Adipose tissue (tissue), 3 donors: ENCODE measurements around the gene F8. TPM values are rescaled to one million over a fixed set of nuclear protein-coding genes. Genes with fewer than 3 reads are reported as not detected.

Experiments used
- H3K27ac ChIP-seq: one replicate; pipeline ENCODE4 v1.5.1; 2013; ENCODE audit warnings: low read depth, low read length
- WGBS, 3 donors: extraction: QIAGEN DNeasy Blood & Tissue Kit; methylation state at CpG; one replicate each; pipeline ENCODE4 v1.1.7; 2013; 5-methylcytosine and 5-hydroxymethylcytosine counted together
- polyA plus RNA-seq, 3 donors: library from polyadenylated mRNA; stranded (reverse); fragments of 200-250 nt; gene quantifications; one replicate each; pipeline ENCODE4 v1.2.3, GENCODE V29; 2013
- donor health status: healthy with polysubstance abuse.
- donor health status: Bipolar disorder and iron deficiency.
- donor health status: healthy.

The F8 gene
- polyA plus RNA-seq, 3 donors = 5.1 to 26.7 (median 25.8) TPM

- 75 to 95% (median 84%) methylated on average over 1 of the region's 1 CpG for WGBS, 3 donors
- no peak overlapping the region for H3K27ac ChIP-seq
Measured at GRCh38 chrX:154809939-154810665, 212.4 kb downstream of the F8 start.

GRCh38 chrX:154806837-154807501 is 215.6 kb downstream of the F8 start:
- WGBS, 3 donors = 89 to 97% (median 92%) methylated on average over 5 of the region's 5 CpGs
- H3K27ac ChIP-seq = no peak overlapping the region

GRCh38 chrX:154805696-154806091 is 216.8 kb downstream of the F8 start:
- no peak overlapping the region for H3K27ac ChIP-seq

GRCh38 chrX:154804957-154805695 is 217.4 kb downstream of the F8 start, which contains the start of gene MPP1:
Gene MPP1, minus strand, starts transcription at chrX:154805485. Its CDS starts 112 bp downstream, at chrX:154805373.
- no peak within 1 kb of the TSS for H3K27ac ChIP-seq
- 1 to 36% (median 1%) methylated on average over 55 to 65 of the region's 65 CpGs for WGBS, 3 donors

More at GRCh38 chrX:154805696-154806091, 216.8 kb downstream of the F8 start:
- WGBS, 3 donors = 6 to 43% (median 6%) methylated on average over 13 of the region's 13 CpGs

- 29 to 41% (median 29%) methylated on average over 7 of the region's 7 CpGs for WGBS, 3 donors
- no peak overlapping the region for H3K27ac ChIP-seq
Measured at GRCh38 chrX:154804261-154804956, 218.1 kb downstream of the F8 start.

- WGBS, 3 donors = 65 to 88% (median 72%) methylated on average over 2 of the region's 2 CpGs
Measured at GRCh38 chrX:154802947-154803346, 219.6 kb downstream of the F8 start.

GRCh38 chrX:154800478-154801210 is 221.9 kb downstream of the F8 start:
- peak overlapping the region; percentile 55 for H3K27ac ChIP-seq
- 48 to 65% (median 63%) methylated on average over 8 of the region's 8 CpGs for WGBS, 3 donors

More at GRCh38 chrX:154802947-154803346, 219.6 kb downstream of the F8 start:
- no peak overlapping the region for H3K27ac ChIP-seq

GRCh38 chrX:154799556-154800348 is 222.8 kb downstream of the F8 start:
- 19 to 48% (median 39%) methylated on average over 6 to 9 of the region's 9 CpGs for WGBS, 3 donors

GRCh38 chrX:154797006-154797405 is 225.5 kb downstream of the F8 start:
- 74 to 83% (median 76%) methylated on average over 6 of the region's 6 CpGs for WGBS, 3 donors

More at GRCh38 chrX:154799556-154800348, 222.8 kb downstream of the F8 start:
- H3K27ac ChIP-seq = peak overlapping the region; percentile 55

GRCh38 chrX:154795016-154795415 is 227.5 kb downstream of the F8 start:
- no peak overlapping the region for H3K27ac ChIP-seq
- WGBS, 3 donors = 61 to 98% (median 76%) methylated on average over 2 of the region's 2 CpGs

More at GRCh38 chrX:154797006-154797405, 225.5 kb downstream of the F8 start:
- H3K27ac ChIP-seq = no peak overlapping the region

- no peak overlapping the region for H3K27ac ChIP-seq
- WGBS, 3 donors = 60 to 95% (median 84%) methylated on average over 7 of the region's 7 CpGs
Measured at GRCh38 chrX:154793084-154793795, 229.3 kb downstream of the F8 start.

- 91 to 96% (median 94%) methylated on average over 8 of the region's 8 CpGs for WGBS, 3 donors
- H3K27ac ChIP-seq = no peak overlapping the region
Measured at GRCh38 chrX:154791939-154792338, 230.6 kb downstream of the F8 start.

GRCh38 chrX:154791467-154791866 is 231.1 kb downstream of the F8 start:
- no peak overlapping the region for H3K27ac ChIP-seq
- 57 to 84% (median 70%) methylated on average over 4 of the region's 4 CpGs for WGBS, 3 donors
